Measurements from ENCODE around the gene ETV4. TPM values are rescaled to one million over a fixed set of nuclear protein-coding genes. Genes with fewer than 3 reads are reported as not detected.

ETV4 gene
- total RNA-seq, 2 experiments from 2014 or later: 1.6 TPM

DNA sequence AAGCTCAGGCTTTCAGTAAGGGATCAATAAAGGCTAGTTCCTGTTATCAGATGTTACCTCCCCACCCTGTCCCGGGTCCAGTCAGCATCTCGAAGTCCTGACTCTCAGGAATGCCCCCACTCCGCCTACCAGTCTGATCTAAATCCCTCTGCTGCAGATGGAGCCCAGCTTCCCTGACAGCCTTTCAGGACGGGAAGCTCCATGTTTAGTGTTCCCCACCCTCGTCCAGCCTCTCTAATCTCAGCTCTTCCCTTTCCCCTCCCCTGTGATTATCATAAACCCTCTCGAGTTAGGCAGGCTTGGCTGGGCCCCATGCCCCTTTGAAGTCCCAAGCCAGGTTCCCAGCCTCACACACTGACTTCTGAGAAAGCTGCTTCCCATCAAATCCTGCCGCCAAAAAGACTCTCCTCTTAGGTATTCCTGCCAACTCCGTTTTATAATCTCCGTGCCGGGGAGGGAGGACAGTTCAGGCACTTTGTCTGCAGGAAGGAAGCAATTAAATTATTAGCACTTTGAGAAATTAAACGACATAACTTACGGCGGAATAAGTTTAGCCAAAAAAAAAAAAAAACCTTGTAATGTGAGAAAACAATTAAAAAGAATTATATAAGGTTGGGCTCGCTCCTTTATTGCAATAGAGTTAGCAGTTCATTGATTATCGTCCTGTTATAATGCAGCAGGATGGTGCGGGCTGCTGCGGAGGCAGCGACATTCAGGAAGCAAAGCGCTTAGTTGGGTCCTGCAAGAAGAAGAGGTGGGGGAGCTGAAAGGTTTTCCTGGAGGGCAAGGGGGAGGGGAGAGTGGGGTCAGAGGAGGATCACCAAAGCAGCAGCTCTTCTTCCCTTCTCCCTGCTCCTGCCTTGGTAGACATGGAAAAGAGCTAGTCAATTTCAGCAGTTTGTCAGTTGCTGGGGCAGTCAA, 16.8 kb upstream of the ETV4 start:
- Mint-ChIP-seq H3K4me1 (peaks cover 6% of the 10 kb centered on the region), H3K4me3 (no peak overlapping the region), H3K36me3 (no peaks in the 10 kb centered on the region), H3K9me3 (no peaks in the 10 kb centered on the region), H3K27me3 (peaks cover 32% of the 10 kb centered on the region), H3K27ac (no peak overlapping the region)
- DNase-seq (no peak), ATAC-seq (ENCODE audit: low read depth) (no peak)
- POLR2A ChIA-PET: interaction anchor here (0.6 kb wide), 1 partner anchor 332 kb away, joined by 8 read pairs; no protein-coding TSS in a partner anchor

DNA sequence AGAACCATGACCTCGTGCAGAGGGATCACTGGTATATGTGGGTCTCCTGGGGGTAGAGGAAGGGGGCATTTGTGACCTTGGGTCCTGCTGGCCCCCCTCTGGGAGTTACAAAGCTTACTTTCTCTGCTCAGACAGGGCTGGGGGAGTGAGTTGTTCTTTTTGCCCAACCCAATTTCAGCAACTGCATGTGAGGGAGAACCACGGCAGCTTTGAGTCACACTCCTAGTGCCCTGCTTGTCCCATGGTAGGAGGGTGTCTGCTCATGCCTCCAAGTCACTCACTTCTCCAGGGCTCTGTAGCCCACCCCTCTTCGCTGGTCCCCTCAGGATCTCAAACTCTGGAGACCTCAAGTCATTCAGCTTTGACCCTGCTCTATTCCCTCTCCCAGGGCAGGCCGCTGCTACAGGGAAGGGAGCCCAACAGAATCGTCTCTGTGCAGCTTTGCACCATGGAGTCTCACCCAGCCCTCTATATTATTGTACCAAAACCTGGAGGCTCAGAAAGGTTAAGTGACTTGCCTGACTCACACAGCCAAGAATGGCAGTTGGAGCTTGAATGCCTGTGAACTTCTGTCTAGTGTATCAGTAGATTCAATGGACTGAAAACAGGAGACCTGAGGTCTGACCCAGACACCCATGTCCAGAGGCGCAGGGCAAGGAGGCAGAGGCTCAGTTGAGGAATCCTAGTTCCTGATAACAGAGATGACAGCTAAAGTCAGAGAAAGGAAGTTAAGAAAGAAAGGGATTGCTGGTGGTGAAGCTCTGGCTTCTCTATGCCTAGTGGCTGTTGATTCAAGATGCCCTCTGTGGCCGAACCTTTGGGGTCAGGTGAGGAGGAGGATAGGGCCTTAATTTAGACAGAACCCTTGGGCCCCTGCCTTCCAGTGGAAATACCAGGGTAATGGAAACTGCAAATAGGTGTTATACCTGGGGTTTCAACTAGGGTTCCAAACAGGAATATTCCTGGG, 14.6 kb upstream of the ETV4 start:
- peaks cover 11% of the 10 kb centered on the region for H3K4me1 Mint-ChIP-seq
- no peaks in the 10 kb centered on the region for H3K36me3 Mint-ChIP-seq
- ATAC-seq (ENCODE audit: low read depth) (no peak), DNase-seq (no peak)
- no peak overlapping the region for H3K4me3 Mint-ChIP-seq
- POLR2A ChIA-PET: no interaction called here
- H3K27ac Mint-ChIP-seq: no peak overlapping the region
- H3K9me3 Mint-ChIP-seq: no peaks in the 10 kb centered on the region
- peaks cover 35% of the 10 kb centered on the region for H3K27me3 Mint-ChIP-seq

DNA sequence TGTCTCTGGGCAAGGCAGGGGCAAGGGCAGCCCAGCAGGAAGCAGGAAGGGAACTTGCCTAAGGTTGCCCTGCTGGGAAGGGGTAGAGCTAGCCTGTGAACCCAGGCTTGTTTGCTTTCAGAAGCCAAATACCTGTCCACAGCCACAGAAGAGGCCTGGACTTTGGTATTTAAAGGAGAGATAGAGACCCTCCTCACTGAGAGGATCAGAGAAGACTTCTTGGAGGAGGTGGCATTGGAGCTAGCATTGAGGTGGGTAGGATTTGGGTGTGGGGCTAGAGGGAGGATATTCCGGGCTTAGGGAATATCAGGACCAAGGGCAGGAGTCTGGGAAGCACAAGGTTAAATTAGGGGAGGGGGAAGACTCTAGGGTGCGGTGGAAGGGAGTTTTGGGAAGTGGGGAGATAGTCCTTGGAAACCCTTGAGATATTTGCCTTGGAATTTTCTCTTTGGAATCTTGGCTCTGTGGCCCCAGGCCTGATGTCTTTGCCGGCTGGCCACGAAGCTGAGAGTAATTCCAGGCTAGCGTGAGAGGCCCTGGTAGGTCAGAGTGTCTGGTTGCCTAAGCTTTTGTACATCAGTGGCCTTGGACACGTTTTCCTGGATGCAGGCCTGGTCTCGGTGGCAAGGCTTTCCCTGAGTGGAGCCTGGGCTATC, 13.1 kb upstream of the ETV4 start:
- POLR2A ChIA-PET: no interaction called here

DNA sequence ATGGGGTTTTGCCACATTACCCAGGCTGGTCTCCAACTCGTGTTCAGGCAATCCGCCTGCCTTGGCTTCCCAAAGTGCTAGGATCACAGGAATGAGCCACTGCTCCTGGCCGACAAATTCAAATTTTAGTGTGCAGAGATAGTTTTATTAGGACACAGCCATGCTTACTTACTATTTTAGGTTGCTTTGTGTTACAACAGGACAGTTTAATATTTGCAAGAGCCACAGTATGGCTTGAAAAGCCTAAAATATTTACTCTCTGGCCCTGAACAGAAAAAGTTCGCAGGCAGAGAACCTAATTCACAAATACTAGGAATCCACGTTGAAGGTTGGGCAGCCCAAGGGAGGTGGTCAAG, 12.6 kb upstream of the ETV4 start:
- H3K27ac Mint-ChIP-seq: no peak overlapping the region
- DNase-seq (no peak), ATAC-seq (ENCODE audit: low read depth) (no peak)
- H3K4me1 Mint-ChIP-seq: peaks cover 11% of the 10 kb centered on the region
- no peaks in the 10 kb centered on the region for H3K36me3 Mint-ChIP-seq
- H3K4me3 Mint-ChIP-seq: no peak overlapping the region
- H3K9me3 Mint-ChIP-seq: no peaks in the 10 kb centered on the region
- POLR2A ChIA-PET: no interaction called here
- peaks cover 46% of the 10 kb centered on the region for H3K27me3 Mint-ChIP-seq

More for the DNA sequence above, 13.1 kb upstream of the ETV4 start:
- H3K36me3 Mint-ChIP-seq: no peaks in the 10 kb centered on the region
- ATAC-seq (ENCODE audit: low read depth) (no peak), DNase-seq (no peak)
- no peaks in the 10 kb centered on the region for H3K9me3 Mint-ChIP-seq
- peaks cover 45% of the 10 kb centered on the region for H3K27me3 Mint-ChIP-seq
- H3K27ac Mint-ChIP-seq: no peak overlapping the region
- H3K4me1 Mint-ChIP-seq: peaks cover 11% of the 10 kb centered on the region
- H3K4me3 Mint-ChIP-seq: no peak overlapping the region

DNA sequence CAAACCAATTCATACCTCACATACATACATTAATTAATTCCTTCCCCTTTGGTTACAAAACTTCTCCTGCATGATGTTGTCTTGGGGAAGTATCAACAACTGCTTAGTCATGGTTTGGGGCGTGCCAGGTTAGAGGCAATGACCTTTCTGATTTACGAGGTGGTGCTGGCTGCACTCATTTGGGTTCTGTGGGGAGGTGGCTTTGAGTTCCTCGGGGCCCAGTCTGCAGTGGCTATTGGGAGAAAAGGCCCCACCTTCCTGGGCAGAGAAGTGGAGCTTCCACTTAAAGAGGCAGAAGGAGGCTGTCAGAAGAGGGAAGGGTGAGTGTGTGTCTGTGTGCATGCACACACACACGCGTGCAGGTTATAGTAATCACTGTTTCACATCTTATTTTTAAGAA, 10.2 kb upstream of the ETV4 start:
- POLR2A ChIA-PET: no interaction called here
- DNase-seq: no peak
- Mint-ChIP-seq H3K36me3 (no peaks in the 10 kb centered on the region), H3K27ac (no peak overlapping the region), H3K4me3 (no peak overlapping the region), H3K4me1 (peaks cover 8% of the 10 kb centered on the region), H3K9me3 (no peaks in the 10 kb centered on the region), H3K27me3 (peaks cover 33% of the 10 kb centered on the region)
- no peak for ATAC-seq (ENCODE audit: low read depth)

DNA sequence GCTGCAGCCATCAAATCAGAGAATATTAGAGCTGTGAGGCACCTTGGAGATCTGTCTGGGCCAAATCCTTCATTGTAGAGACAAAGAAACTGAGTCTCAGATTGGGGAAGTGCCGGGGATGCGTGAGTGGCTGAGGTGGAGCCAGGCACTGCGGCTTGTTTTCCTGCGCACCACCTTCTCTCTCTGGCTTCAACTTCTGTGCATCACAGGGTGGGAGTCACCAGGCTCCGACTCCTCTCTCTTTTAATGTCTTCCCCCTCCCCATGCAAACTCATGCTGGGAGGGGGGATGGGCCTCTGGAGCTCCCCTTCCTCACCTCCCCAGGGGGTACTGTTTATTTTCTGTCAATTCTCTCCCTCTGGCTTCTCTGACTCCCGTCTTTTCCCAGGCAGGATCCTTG, 8.7 kb upstream of the ETV4 start:
- Mint-ChIP-seq H3K4me1 (peaks cover 8% of the 10 kb centered on the region), H3K9me3 (no peaks in the 10 kb centered on the region), H3K36me3 (no peaks in the 10 kb centered on the region), H3K27ac (no peak overlapping the region), H3K4me3 (no peak overlapping the region), H3K27me3 (peaks cover 35% of the 10 kb centered on the region)
- DNase-seq: no peak
- POLR2A ChIA-PET: interaction anchor here (0.5 to 0.7 kb wide), 2 partner anchors 91 to 730 kb away, joined by 4 read pairs; no protein-coding TSS in a partner anchor
- ATAC-seq (ENCODE audit: low read depth): no peak

DNA sequence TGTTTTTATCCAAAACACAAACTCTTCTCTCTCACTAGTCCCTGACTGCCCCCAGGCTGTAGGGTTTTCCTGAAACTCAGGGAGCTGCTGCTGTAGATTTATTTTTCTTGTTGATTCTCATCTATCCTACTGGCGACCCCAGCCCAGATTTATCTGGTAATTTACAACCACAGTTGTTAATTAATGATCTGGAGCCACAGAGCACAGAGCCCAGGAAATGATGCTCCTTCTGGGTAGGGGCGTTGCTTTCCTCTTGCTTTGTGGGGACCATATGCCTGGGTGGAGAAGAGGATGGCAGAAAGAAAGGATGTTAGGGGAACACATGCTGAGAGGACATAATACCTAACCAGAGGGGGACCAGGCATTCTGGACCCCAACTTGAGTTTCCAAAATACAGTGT, 7.4 kb upstream of the ETV4 start:
- Mint-ChIP-seq H3K9me3 (no peaks in the 10 kb centered on the region), H3K4me3 (no peak overlapping the region), H3K27ac (no peak overlapping the region), H3K27me3 (peaks cover 37% of the 10 kb centered on the region), H3K36me3 (no peaks in the 10 kb centered on the region), H3K4me1 (peaks cover 6% of the 10 kb centered on the region)
- ATAC-seq (ENCODE audit: low read depth) (no peak), DNase-seq (no peak)
- POLR2A ChIA-PET: no interaction called here

DNA sequence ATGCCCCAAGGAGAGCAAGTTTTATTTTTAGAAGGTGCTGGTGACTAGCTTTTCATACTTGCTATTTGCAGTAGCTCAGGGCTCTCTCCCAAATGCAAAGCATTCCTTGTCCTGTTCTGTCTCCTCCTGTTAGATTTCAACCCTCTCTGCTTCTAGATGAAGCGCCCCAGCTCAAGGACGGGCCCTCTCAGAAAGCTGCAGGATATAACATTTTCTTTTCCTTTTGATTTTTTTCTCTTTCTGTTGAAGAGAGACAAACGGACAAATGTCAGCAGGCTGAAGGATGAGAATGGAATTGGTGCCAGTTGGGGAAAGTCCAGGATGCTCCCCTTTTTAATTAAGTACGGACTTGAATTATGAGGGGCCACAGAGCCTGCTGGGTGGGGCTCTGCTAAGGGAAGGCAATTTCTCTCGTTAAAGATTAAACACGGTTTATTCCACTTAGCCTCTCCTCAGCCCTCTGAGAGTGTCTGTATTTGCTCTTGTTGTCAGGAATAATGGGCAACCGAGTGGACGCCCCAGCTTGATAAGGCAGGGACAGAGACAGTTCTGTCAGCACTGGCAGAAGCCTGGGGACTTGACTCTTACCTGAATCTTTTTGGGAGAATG, 6.2 kb upstream of the ETV4 start:
- Mint-ChIP-seq H3K9me3 (no peaks in the 10 kb centered on the region), H3K4me3 (no peak overlapping the region), H3K27ac (no peak overlapping the region), H3K36me3 (no peaks in the 10 kb centered on the region), H3K27me3 (peaks cover 43% of the 10 kb centered on the region), H3K4me1 (peaks cover 8% of the 10 kb centered on the region)
- no peak for ATAC-seq (ENCODE audit: low read depth)
- POLR2A ChIA-PET: no interaction called here
- no peak for DNase-seq

DNA sequence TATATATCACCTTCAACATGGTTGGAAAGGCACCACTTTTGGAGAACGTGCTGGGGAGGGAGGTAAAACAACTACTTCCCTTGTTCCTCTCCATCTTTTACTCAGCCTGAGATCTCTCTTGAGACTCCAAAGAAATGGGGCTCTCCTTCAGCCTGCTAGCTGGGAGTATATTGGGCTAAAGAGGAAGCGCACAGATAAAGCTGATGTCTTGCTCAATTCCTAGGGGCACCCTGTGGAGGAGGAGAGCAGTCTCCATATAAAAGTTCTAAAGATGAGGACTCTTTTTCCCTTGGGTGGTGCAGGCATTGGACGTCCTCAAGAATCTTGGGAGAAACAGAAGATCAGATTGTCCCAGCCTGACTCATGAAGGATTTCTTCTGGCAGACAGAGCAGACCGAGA, 4.6 kb upstream of the ETV4 start:
- Mint-ChIP-seq H3K27ac (no peak overlapping the region), H3K4me3 (no peak overlapping the region), H3K36me3 (no peaks in the 10 kb centered on the region), H3K9me3 (no peaks in the 10 kb centered on the region), H3K27me3 (peaks cover 45% of the 10 kb centered on the region), H3K4me1 (peaks cover 8% of the 10 kb centered on the region)
- DNase-seq (no peak), ATAC-seq (ENCODE audit: low read depth) (no peak)
- POLR2A ChIA-PET: no interaction called here

DNA sequence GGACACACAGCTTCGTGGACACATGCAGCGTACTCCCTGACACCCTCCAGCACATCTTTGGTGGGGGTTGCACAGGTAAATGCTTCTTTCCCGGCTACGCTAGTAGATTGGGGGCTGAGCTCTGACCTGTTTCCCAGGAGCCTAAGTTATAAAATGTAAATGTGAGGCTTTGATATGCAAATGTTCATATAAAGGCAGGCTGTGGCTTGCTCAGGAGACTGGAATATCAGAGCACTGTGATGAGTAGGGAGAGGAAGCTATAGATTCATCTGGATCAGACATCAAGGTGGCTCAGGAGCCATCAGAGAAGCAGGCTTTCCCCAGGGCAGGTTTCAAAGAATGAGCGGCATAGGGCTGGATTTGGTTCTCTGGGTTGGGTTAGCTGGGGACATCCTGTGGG, 3.4 kb upstream of the ETV4 start:
- H3K4me1 Mint-ChIP-seq: peaks cover 15% of the 10 kb centered on the region
- no peak overlapping the region for H3K27ac Mint-ChIP-seq
- no peak for ATAC-seq (ENCODE audit: low read depth)
- no peak overlapping the region for H3K4me3 Mint-ChIP-seq
- POLR2A ChIA-PET: no interaction called here
- DNase-seq: no peak
- H3K36me3 Mint-ChIP-seq: no peaks in the 10 kb centered on the region
- H3K27me3 Mint-ChIP-seq: peaks cover 44% of the 10 kb centered on the region
- H3K9me3 Mint-ChIP-seq: no peaks in the 10 kb centered on the region

DNA sequence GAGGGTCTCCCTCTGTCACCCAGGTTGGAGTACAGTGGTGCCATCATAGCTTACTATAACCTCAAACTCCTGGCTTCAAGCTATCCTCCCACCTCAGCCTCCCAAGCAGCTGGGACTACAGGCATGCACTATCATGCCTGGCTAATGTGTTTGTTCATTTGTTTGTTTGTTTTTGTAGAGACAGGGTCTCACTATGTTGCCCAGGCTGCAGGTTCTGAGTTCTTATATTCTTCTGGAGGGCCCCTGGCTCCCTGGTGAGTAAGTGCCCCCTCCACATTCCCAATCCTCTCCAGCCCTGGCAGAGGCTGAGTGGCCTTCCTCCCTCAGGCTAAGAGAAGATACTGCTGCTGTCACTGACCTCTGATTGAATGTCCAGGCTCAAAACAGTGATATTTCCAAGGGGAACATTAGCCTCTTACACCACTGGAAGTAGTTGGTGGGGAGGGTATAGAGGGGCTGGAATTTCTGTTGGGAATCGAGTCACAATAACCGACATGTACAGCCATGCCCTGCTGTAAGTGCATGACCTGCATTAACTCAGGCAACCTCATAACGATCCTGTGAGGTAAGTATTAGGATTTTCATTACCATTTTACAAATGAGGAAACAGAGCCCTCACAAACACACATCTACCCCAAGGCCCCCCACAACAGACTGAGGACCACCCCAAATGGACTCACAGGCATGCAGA, 2.7 kb upstream of the ETV4 start:
- H3K9me3 Mint-ChIP-seq: no peaks in the 10 kb centered on the region
- POLR2A ChIA-PET: no interaction called here
- peaks cover 17% of the 10 kb centered on the region for H3K4me1 Mint-ChIP-seq
- no peaks in the 10 kb centered on the region for H3K36me3 Mint-ChIP-seq
- DNase-seq (no peak), ATAC-seq (ENCODE audit: low read depth) (no peak)
- H3K27me3 Mint-ChIP-seq: peaks cover 45% of the 10 kb centered on the region
- H3K27ac Mint-ChIP-seq: no peak overlapping the region
- H3K4me3 Mint-ChIP-seq: no peak overlapping the region

DNA sequence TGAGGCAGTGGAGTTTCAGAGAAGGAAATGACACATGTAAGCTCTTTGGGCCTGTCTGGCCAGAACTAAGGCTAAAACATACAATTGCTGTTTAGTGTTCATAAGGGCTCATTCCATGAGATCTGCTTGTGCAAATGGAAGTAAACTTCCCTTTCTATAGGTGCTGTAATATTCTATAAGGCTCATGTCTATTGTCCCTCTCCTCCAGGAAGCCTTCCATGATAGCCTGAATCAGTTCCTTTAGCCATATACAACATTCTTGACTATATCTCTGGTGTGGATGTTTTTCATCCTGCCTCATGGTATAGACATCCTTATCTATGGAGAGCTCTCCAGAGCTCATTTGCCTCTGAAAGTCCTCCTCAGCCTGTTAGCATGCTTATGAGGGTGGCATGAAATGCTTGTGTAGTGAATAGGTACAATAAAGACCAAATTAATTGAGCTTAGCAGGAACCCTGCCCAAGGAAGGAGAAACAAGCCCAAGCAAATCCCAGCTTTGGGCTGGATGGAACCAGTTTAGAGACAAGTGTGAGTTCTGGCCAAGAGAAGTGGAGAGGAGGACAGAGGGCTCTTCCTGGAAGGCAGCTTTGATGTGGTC, 1.6 kb upstream of the ETV4 start:
- DNase-seq: no peak
- no peak for ATAC-seq (ENCODE audit: low read depth)
- Mint-ChIP-seq H3K4me1 (peaks cover 17% of the 10 kb centered on the region), H3K9me3 (no peaks in the 10 kb centered on the region), H3K36me3 (no peaks in the 10 kb centered on the region), H3K27ac (no peak overlapping the region), H3K27me3 (peaks cover 49% of the 10 kb centered on the region), H3K4me3 (no peak overlapping the region)
- POLR2A ChIA-PET: interaction anchor here (1.9 kb wide), 1 partner anchor 180 kb away, joined by 10 read pairs; no protein-coding TSS in a partner anchor
